ENCODE data around the gene COL4A2. TPM values are rescaled to one million over a fixed set of nuclear protein-coding genes. Genes with fewer than 3 reads are reported as not detected.

Gene COL4A2
- total and polyA plus RNA-seq, 2 experiments from 2014 or later, result 146 to 455 TPM

GRCh38 chr13:110410936-110411687 is 104.0 kb downstream of the COL4A2 start:
- Histone ChIP-seq H3K9ac (0 out of 2 replicates have a peak overlapping the region, but pooled peaks have one; percentile 20), H3K4me1 (ENCODE audit: insufficient read depth) (peaks cover 29% of the 10 kb centered on the region), H3K9me2 (ENCODE audit: insufficient read depth) (no peaks in the 10 kb centered on the region), H3K9me3 (ENCODE audit: low read depth) (no peaks in the 10 kb centered on the region), H4K20me1 (ENCODE audit: insufficient read depth) (no peaks in the 10 kb centered on the region), H3K36me3 (ENCODE audit: low read depth) (no peaks in the 10 kb centered on the region), H3K4me3 (no peak overlapping the region), H3F3A (ENCODE audit: insufficient read depth) (peaks cover 32% of the 10 kb centered on the region), H3K4me2 (ENCODE audit: unreplicated experiment) (peak overlapping the region; percentile 72), H3K27ac (no peak overlapping the region; the same call in 1 of the 2 replicates), H2AFZ (no peak overlapping the region), H3K79me2 (ENCODE audit: insufficient read depth) (no peaks in the 10 kb centered on the region), H3K27me3 (replicated peaks; ENCODE audit: insufficient read depth) (no peaks in the 10 kb centered on the region)
- 87 to 88% methylated on average over 12 of the region's 12 CpGs for WGBS, 2 experiments (ENCODE audit: low coverage in 1 of 2, low lambda C conversion rate in 2 of 2, missing lambda C conversion rate in 2 of 2)
- DNase-seq, result no peak
- in situ Hi-C loops (cut with MboI), result loop anchor here (10.0 kb wide), 1 partner anchor 176 kb away; no protein-coding TSS in a partner anchor
- TF ChIP-seq EZH2phosphoT487 (IDR thresholded peaks at IDR 0.05; ENCODE audit: insufficient read depth, low read depth) (no peak), EZH2 (IDR thresholded peaks at IDR 0.05; ENCODE audit: insufficient read depth, poor library complexity, severe bottlenecking) (no peak)

GRCh38 chr13:110411688-110412059 is 104.6 kb downstream of the COL4A2 start:
- TF ChIP-seq EZH2 (IDR thresholded peaks at IDR 0.05; ENCODE audit: insufficient read depth, poor library complexity, severe bottlenecking) (no peak), EZH2phosphoT487 (IDR thresholded peaks at IDR 0.05; ENCODE audit: insufficient read depth, low read depth) (no peak)
- Histone ChIP-seq H3K27me3 (replicated peaks; ENCODE audit: insufficient read depth) (no peaks in the 10 kb centered on the region), H3K4me3 (no peak overlapping the region), H3K27ac (peak overlapping the region; percentile 64), H3F3A (ENCODE audit: insufficient read depth) (peaks cover 32% of the 10 kb centered on the region), H3K9me3 (ENCODE audit: low read depth) (no peaks in the 10 kb centered on the region), H3K9me2 (ENCODE audit: insufficient read depth) (no peaks in the 10 kb centered on the region), H4K20me1 (ENCODE audit: insufficient read depth) (no peaks in the 10 kb centered on the region), H3K9ac (peak overlapping the region; percentile 20), H3K36me3 (ENCODE audit: low read depth) (no peaks in the 10 kb centered on the region), H2AFZ (no peak overlapping the region), H3K4me1 (ENCODE audit: insufficient read depth) (peaks cover 29% of the 10 kb centered on the region), H3K4me2 (ENCODE audit: unreplicated experiment) (peak overlapping the region; percentile 72), H3K79me2 (ENCODE audit: insufficient read depth) (no peaks in the 10 kb centered on the region)
- in situ Hi-C loops (cut with MboI), result loop anchor here (10.0 kb wide), 1 partner anchor 177 kb away; no protein-coding TSS in a partner anchor
- no peak for DNase-seq
- 71 to 75% methylated on average over 3 of the region's 3 CpGs for WGBS, 2 experiments (ENCODE audit: low coverage in 1 of 2, low lambda C conversion rate in 2 of 2, missing lambda C conversion rate in 2 of 2)

GRCh38 chr13:110412132-110412914 is 105.2 kb downstream of the COL4A2 start:
- no peaks in the 10 kb centered on the region for H3K79me2 ChIP-seq (ENCODE audit: insufficient read depth)
- no peaks in the 10 kb centered on the region for H3K9me3 ChIP-seq (ENCODE audit: low read depth)
- H3F3A ChIP-seq (ENCODE audit: insufficient read depth), result peaks cover 34% of the 10 kb centered on the region
- in situ Hi-C loops (cut with MboI), result loop anchor here (10.0 kb wide), 1 partner anchor 178 kb away; no protein-coding TSS in a partner anchor
- H4K20me1 ChIP-seq (ENCODE audit: insufficient read depth), result no peaks in the 10 kb centered on the region
- WGBS, 2 experiments (ENCODE audit: low coverage in 1 of 2, low lambda C conversion rate in 2 of 2, missing lambda C conversion rate in 2 of 2), result 30 to 31% methylated on average over 16 of the region's 16 CpGs
- H3K27me3 ChIP-seq (replicated peaks; ENCODE audit: insufficient read depth), result no peaks in the 10 kb centered on the region
- no peaks in the 10 kb centered on the region for H3K9me2 ChIP-seq (ENCODE audit: insufficient read depth)
- DNase-seq, result peak; percentile 99
- H3K4me1 ChIP-seq (ENCODE audit: insufficient read depth), result peaks cover 32% of the 10 kb centered on the region
- no peak overlapping the region for H3K4me3 ChIP-seq
- H3K4me2 ChIP-seq (ENCODE audit: unreplicated experiment), result peak overlapping the region; percentile 72
- TF ChIP-seq EZH2 (IDR thresholded peaks at IDR 0.05; ENCODE audit: insufficient read depth, poor library complexity, severe bottlenecking) (no peak), EZH2phosphoT487 (IDR thresholded peaks at IDR 0.05; ENCODE audit: insufficient read depth, low read depth) (no peak)
- no peaks in the 10 kb centered on the region for H3K36me3 ChIP-seq (ENCODE audit: low read depth)
- H3K27ac ChIP-seq, result peak overlapping the region; percentile 73
- 0 out of 2 replicates have a peak overlapping the region, but pooled peaks have one; percentile 40 for H2AFZ ChIP-seq
- H3K9ac ChIP-seq, result peak overlapping the region; percentile 61

- Histone ChIP-seq H3K9me3 (ENCODE audit: low read depth) (no peaks in the 10 kb centered on the region), H3F3A (ENCODE audit: insufficient read depth) (peaks cover 41% of the 10 kb centered on the region), H3K79me2 (ENCODE audit: insufficient read depth) (no peaks in the 10 kb centered on the region), H2AFZ (no peak overlapping the region), H3K9ac (peak overlapping the region; percentile 61), H3K4me1 (ENCODE audit: insufficient read depth) (peaks cover 40% of the 10 kb centered on the region), H3K27ac (peak overlapping the region; percentile 73), H4K20me1 (ENCODE audit: insufficient read depth) (no peaks in the 10 kb centered on the region), H3K4me3 (no peak overlapping the region), H3K27me3 (replicated peaks; ENCODE audit: insufficient read depth) (no peaks in the 10 kb centered on the region), H3K36me3 (ENCODE audit: low read depth) (no peaks in the 10 kb centered on the region), H3K9me2 (ENCODE audit: insufficient read depth) (no peaks in the 10 kb centered on the region), H3K4me2 (ENCODE audit: unreplicated experiment) (no peak overlapping the region)
- in situ Hi-C loops (cut with MboI), result loop anchor here (10.0 kb wide), 1 partner anchor 178 kb away; no protein-coding TSS in a partner anchor
- no peak for DNase-seq
- WGBS, 2 experiments (ENCODE audit: low coverage in 1 of 2, low lambda C conversion rate in 2 of 2, missing lambda C conversion rate in 2 of 2), result 92 to 93% methylated on average over 17 of the region's 17 CpGs
- TF ChIP-seq EZH2phosphoT487 (IDR thresholded peaks at IDR 0.05; ENCODE audit: insufficient read depth, low read depth) (no peak), EZH2 (IDR thresholded peaks at IDR 0.05; ENCODE audit: insufficient read depth, poor library complexity, severe bottlenecking) (no peak)
These were observed 106.1 kb downstream of the COL4A2 start for GRCh38 chr13:110413016-110413675.
